ENCODE data around the gene POLN.

GRCh38 chr4:2273657-2274319 lies 31.9 kb upstream of the POLN start:
- TF ChIP-seq CTCF (IDR thresholded peaks at IDR 0.05) (no peak), POLR2A (IDR thresholded peaks at IDR 0.05) (no peak)

All from uterus (tissue), 2 donors.